HepG2 (cell line): ENCODE results near the gene ZFPM1. TPM values are rescaled to one million over a fixed set of nuclear protein-coding genes. Genes with fewer than 3 reads are reported as not detected.

Source experiments
- CC2D1A ChIP-seq: sonication (generic); formaldehyde crosslinking; IDR thresholded peaks from 2 replicates; pipeline ENCODE4 v1.8.1; 2023; ENCODE audit warnings: mild to moderate bottlenecking, missing genetic modification reagents
- CREM ChIP-seq, 2 experiments: sonication (generic) in 1 of 2; formaldehyde crosslinking in 1 of 2; IDR thresholded peaks; 2 replicates each; pipeline versions ENCODE4 v1.4.0 to v1.6.1; 2016 to 2020; ENCODE audit warnings: antibody characterized with exemption in 1 of 2, mild to moderate bottlenecking in 1 of 2, missing genetic modification reagents in 1 of 2
- GABPB1 ChIP-seq: IDR thresholded peaks from 2 replicates; pipeline ENCODE4 v1.6.1; 2016; ENCODE audit warnings: mild to moderate bottlenecking, missing genetic modification reagents, moderate library complexity, missing compliant biosample characterization
- NFE2 ChIP-seq: sonication (generic); formaldehyde crosslinking; IDR thresholded peaks from 2 replicates; pipeline ENCODE4 v1.4.0; 2020; ENCODE audit warnings: missing genetic modification reagents
- PAX8 ChIP-seq: sonication (generic); formaldehyde crosslinking; IDR thresholded peaks from 2 replicates; pipeline ENCODE4 v1.8.0; 2022; ENCODE audit warnings: mild to moderate bottlenecking, missing genetic modification reagents, borderline replicate concordance
- SAP130 ChIP-seq: IDR thresholded peaks from 2 replicates; pipeline ENCODE4 v1.6.1; 2016; ENCODE audit warnings: low read depth
- ZNF136 ChIP-seq: sonication (generic); formaldehyde crosslinking; IDR thresholded peaks from 2 replicates; pipeline ENCODE4 v1.8.1; 2022; ENCODE audit warnings: low read depth, mild to moderate bottlenecking, moderate library complexity, missing genetic modification reagents
- ZNF224 ChIP-seq: sonication (generic); formaldehyde crosslinking; IDR thresholded peaks from 2 replicates; pipeline ENCODE4 v1.5.0; 2020; ENCODE audit warnings: mild to moderate bottlenecking, missing genetic modification reagents
- ZNF24 ChIP-seq: fragments of 450-650 bp; IDR thresholded peaks from 2 replicates; pipeline ENCODE4 v1.6.1; 2017; ENCODE audit warnings: antibody characterized with exemption, mild to moderate bottlenecking
- ZNF7 ChIP-seq: IDR thresholded peaks from 2 replicates; pipeline ENCODE4 v1.6.1; 2016; ENCODE audit warnings: missing biosample characterization, missing genetic modification reagents
- polyA plus RNA-seq, 8 experiments: library from polyadenylated mRNA; depleted of rRNA in 3 of 8; stranded (reverse) in 7 of 8; unstranded in 1 of 8; fragments of >200 nt; fragmentation: Illumina TruSeq in 4 of 8; extraction: Trizol in 4 of 8; gene quantifications; 2 replicates each; pipeline versions ENCODE4 v1.2.1 to v1.2.3, GENCODE V29; 2011 to 2016; ENCODE audit warnings: low read depth in 4 of 8, missing spikeins in 1 of 8, mixed read lengths in 1 of 8; ENCODE audit not compliant: insufficient read depth in 1 of 8
- total RNA-seq, 5 experiments: library from RNA; depleted of rRNA; stranded (reverse); fragments of >200 nt; fragmentation: Illumina TruSeq; extraction: Trizol; gene quantifications; 2 replicates each; pipeline ENCODE4 v1.2.3, GENCODE V29; 2016; ENCODE audit warnings: low read depth in 1 of 5
- TF ChIP-seq, protein P1 (sequence below), 2 experiments: sonication (generic) in 1 of 2; formaldehyde crosslinking in 1 of 2; IDR thresholded peaks; 2 replicates each; pipeline versions ENCODE4 v1.4.0 to v1.6.1; 2016 to 2020; ENCODE audit warnings: borderline replicate concordance in 1 of 2, low read depth in 1 of 2, mild to moderate bottlenecking in 1 of 2, missing genetic modification reagents in 1 of 2
- TF ChIP-seq, protein P2 (sequence below): sonication (generic); formaldehyde crosslinking; IDR thresholded peaks from 2 replicates; pipeline ENCODE4 v1.8.1; 2023; ENCODE audit warnings: mild to moderate bottlenecking, inconsistent platforms, moderate library complexity, missing genetic modification reagents, borderline replicate concordance
- TF ChIP-seq, protein P3 (sequence below): sonication (generic); formaldehyde crosslinking; IDR thresholded peaks from 2 replicates; pipeline ENCODE4 v1.9.0; 2022; ENCODE audit warnings: low read depth, missing genetic modification reagents
- TF ChIP-seq, protein P4 (sequence below): sonication (generic); formaldehyde crosslinking; IDR thresholded peaks from 2 replicates; pipeline ENCODE4 v1.9.0; 2021; ENCODE audit warnings: missing genetic modification reagents, borderline replicate concordance
- TF ChIP-seq, protein P5 (sequence below): sonication (generic); formaldehyde crosslinking; IDR thresholded peaks from 2 replicates; pipeline ENCODE4 v1.4.0; 2020; ENCODE audit warnings: missing genetic modification reagents
- TF ChIP-seq, protein P6 (sequence below): sonication (generic); formaldehyde crosslinking; IDR thresholded peaks from 2 replicates; pipeline ENCODE4 v1.8.1; 2022; ENCODE audit warnings: mild to moderate bottlenecking, missing genetic modification reagents

Gene ZFPM1
- total and polyA plus RNA-seq, 2 of the 13 experiments (the other 11 are each of a cell fraction or from before 2014, with no cell fraction given) = 1.3 to 3.8 TPM

DNA sequence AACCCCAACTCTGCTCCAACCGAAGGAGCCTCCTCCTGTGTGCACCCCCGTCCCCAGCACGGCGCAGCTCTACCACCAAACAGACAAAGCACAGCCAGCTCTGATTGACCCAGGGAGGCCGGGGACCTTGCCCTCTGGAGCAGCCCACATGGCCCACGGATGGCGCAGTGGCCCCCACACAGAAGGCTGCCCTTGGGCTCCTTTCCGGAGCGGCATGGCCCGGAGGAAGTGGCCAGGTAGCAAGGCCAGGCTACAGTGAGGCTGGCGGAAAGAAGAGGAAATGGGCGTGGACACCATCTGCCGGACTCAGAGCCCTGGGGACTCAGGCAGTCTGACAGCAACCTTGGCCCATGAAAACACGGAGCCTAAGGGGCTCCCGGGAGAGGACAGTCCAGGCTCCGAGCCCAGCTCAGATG is 97.2 kb downstream of the ZFPM1 start (continued):
- TF ChIP-seq ZNF136 (no peak), GABPB1 (CRISPR knock-in tag) (peak; percentile 68), CC2D1A (CRISPR knock-in tag) (no peak), SAP130 (CRISPR knock-in tag) (peak; percentile 75), PAX8 (CRISPR knock-in tag) (no peak), ZNF7 (CRISPR knock-in tag) (no peak), ZNF224 (CRISPR knock-in tag) (no peak), ZNF24 (no peak), CREM (IDR thresholded peaks at IDR 0.05) (no peak), CREM (CRISPR knock-in tag; IDR thresholded peaks at IDR 0.05) (no peak), NFE2 (no peak)
- TF ChIP-seq, protein P1, sequence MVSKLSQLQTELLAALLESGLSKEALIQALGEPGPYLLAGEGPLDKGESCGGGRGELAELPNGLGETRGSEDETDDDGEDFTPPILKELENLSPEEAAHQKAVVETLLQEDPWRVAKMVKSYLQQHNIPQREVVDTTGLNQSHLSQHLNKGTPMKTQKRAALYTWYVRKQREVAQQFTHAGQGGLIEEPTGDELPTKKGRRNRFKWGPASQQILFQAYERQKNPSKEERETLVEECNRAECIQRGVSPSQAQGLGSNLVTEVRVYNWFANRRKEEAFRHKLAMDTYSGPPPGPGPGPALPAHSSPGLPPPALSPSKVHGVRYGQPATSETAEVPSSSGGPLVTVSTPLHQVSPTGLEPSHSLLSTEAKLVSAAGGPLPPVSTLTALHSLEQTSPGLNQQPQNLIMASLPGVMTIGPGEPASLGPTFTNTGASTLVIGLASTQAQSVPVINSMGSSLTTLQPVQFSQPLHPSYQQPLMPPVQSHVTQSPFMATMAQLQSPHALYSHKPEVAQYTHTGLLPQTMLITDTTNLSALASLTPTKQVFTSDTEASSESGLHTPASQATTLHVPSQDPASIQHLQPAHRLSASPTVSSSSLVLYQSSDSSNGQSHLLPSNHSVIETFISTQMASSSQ (IDR thresholded peaks at IDR 0.05; ENCODE audit: low read depth) = no peak
- TF ChIP-seq, protein P1 (CRISPR knock-in tag; IDR thresholded peaks at IDR 0.05; ENCODE audit: borderline replicate concordance) = no peak
- TF ChIP-seq, protein P2, sequence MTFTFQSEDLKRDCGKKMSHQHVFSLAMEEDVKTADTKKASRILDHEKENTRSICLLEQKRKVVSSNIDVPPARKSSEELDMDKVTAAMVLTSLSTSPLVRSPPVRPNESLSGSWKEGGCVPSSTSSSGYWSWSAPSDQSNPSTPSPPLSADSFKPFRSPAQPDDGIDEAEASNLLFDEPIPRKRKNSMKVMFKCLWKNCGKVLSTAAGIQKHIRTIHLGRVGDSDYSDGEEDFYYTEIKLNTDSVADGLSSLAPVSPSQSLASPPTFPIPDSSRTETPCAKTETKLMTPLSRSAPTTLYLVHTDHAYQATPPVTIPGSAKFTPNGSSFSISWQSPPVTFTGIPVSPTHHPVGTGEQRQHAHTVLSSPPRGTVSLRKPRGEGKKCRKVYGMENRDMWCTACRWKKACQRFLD (CRISPR knock-in tag) = no peak
- TF ChIP-seq, protein P3, sequence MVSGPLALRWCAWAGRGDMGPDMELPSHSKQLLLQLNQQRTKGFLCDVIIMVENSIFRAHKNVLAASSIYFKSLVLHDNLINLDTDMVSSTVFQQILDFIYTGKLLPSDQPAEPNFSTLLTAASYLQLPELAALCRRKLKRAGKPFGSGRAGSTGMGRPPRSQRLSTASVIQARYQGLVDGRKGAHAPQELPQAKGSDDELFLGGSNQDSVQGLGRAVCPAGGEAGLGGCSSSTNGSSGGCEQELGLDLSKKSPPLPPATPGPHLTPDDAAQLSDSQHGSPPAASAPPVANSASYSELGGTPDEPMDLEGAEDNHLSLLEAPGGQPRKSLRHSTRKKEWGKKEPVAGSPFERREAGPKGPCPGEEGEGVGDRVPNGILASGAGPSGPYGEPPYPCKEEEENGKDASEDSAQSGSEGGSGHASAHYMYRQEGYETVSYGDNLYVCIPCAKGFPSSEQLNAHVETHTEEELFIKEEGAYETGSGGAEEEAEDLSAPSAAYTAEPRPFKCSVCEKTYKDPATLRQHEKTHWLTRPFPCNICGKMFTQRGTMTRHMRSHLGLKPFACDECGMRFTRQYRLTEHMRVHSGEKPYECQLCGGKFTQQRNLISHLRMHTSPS (CRISPR knock-in tag) = peak; percentile 52; the same call in 1 of the 2 replicates
- TF ChIP-seq, protein P4, sequence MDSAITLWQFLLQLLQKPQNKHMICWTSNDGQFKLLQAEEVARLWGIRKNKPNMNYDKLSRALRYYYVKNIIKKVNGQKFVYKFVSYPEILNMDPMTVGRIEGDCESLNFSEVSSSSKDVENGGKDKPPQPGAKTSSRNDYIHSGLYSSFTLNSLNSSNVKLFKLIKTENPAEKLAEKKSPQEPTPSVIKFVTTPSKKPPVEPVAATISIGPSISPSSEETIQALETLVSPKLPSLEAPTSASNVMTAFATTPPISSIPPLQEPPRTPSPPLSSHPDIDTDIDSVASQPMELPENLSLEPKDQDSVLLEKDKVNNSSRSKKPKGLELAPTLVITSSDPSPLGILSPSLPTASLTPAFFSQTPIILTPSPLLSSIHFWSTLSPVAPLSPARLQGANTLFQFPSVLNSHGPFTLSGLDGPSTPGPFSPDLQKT (CRISPR knock-in tag) = no peak
- TF ChIP-seq, protein P5, sequence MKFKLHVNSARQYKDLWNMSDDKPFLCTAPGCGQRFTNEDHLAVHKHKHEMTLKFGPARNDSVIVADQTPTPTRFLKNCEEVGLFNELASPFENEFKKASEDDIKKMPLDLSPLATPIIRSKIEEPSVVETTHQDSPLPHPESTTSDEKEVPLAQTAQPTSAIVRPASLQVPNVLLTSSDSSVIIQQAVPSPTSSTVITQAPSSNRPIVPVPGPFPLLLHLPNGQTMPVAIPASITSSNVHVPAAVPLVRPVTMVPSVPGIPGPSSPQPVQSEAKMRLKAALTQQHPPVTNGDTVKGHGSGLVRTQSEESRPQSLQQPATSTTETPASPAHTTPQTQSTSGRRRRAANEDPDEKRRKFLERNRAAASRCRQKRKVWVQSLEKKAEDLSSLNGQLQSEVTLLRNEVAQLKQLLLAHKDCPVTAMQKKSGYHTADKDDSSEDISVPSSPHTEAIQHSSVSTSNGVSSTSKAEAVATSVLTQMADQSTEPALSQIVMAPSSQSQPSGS (CRISPR knock-in tag) = no peak
- TF ChIP-seq, protein P6, sequence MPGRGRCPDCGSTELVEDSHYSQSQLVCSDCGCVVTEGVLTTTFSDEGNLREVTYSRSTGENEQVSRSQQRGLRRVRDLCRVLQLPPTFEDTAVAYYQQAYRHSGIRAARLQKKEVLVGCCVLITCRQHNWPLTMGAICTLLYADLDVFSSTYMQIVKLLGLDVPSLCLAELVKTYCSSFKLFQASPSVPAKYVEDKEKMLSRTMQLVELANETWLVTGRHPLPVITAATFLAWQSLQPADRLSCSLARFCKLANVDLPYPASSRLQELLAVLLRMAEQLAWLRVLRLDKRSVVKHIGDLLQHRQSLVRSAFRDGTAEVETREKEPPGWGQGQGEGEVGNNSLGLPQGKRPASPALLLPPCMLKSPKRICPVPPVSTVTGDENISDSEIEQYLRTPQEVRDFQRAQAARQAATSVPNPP (CRISPR knock-in tag) = no peak
